ELR (cell line): ENCODE measurements around the gene AGXT.

Source experiments
- DNase-seq: peaks from one replicate; pipeline ENCODE4 v3.0.0-alpha.2; 2015; ENCODE audit warnings: low read depth

The AGXT gene

GRCh38 chr2:240899468-240899865 lies 30.8 kb downstream of the AGXT start:
- DNase-seq: no peak

DNA sequence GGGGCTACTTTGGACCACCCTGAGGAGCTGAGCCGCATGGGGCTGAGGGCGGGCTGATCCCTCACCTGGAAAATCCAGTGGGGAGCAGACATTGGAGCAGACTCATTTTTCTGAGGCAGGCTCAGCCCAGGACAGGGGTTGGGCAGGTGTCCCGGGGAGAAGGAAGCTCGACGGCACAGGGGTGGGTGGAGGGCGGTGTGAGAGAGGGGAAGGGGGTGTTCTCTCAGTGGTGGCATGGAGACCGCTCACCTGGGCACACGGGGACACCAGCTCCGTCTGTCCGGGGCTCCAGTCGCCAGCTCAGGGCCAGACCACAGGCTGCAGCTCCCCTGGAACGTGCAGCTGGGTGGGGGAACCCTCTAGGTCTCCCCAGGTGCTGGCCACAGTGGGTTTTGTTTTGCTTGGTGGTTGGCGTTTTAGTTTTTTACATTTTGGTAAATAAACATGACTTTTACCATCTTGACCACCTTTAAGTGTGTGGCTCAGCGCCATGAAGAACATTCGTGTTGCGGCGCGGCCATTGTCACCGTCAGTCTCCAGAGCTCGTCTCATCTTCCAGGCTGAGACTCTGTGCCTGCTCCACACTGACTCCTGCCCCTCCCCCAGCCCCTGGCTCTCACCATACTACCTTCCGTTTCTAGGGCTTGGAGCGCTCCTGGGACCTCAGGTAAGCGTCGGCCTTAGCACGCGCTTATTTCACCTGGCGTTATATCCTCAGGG lies 31.7 kb downstream of the AGXT start:
- DNase-seq: no peak

GRCh38 chr2:240901986-240902614 lies 33.5 kb downstream of the AGXT start:
- no peak for DNase-seq

- no peak for DNase-seq
Observed at GRCh38 chr2:240902615-240903041, 34.0 kb downstream of the AGXT start.

- no peak for DNase-seq
Observed at GRCh38 chr2:240903191-240904060, 34.8 kb downstream of the AGXT start.

DNA sequence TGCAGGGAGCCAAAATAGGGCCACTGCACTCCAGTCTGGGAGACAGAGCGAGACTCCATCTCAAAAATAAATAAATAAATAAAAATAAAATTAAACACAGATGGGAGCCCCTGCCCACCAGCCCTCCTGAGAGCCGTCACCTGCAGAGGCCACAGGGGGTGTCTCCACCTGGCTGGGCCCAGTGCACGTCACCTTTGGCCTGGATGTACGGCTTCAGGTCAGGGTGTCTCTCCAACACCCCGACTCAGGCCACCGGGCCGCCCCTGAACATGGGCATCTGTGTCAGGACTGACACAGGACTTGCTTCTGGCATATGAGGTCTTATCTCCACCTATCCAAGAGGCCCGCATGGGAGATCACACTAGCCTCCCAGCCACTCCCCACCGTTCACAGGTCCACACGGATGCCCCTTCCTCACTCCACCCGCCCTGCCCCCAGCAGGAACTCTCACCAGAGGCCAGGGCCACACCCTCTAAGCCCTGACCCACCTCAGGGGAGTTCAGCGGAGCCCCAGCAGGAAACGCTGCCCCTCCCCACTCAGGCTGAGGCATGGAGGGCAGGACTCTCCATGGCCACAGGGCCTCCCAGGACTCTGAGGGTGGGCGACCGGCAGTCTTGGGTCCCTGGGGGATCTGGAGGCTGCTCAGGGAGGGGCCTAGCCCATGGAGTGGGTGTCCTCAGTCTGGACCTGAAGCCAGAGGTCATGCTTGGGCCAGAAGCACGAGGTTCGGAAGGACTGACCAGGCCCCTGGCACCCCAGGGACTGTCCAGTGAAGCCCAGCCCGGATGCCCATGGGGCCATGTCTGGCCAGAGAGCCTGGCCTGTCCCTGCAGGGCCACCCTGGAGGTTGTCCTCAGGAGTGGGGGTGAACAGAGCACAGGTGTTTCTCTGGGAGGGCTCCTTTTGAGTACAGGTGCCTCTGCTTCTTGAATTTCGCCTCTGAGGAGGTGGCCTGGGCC lies 35.9 kb downstream of the AGXT start:
- no peak for DNase-seq

DNA sequence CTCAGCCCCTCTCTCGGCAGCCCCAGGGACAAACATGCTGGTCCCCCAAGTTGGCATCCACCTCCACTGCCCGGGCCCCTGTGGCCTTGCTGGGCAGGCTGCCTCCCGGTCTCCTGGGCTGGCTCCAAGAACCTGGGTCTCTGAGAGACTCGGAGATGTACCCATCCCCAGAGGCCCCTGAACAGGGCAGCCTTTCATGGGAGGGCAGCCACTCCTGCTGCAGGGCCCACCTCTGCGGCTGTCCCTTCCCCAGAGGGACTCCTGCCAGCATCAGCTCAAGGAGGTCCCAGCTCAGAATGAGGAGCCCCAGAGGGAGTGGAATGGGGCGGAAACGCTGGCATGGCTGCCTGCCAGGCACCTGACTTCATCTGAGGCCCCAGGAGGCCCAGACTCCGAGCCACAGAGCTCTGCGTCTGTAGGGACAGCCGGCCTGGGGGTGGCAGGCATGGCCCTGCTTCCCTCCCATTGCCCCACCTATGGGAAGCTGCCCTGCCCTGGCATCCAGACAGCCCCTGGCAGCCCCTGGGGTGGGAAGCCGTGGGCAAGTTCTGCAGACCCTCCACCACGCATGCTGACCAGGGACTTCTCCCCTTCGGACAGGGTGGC lies 36.7 kb downstream of the AGXT start:
- DNase-seq: no peak

GRCh38 chr2:240906141-240906910 lies 37.7 kb downstream of the AGXT start, which contains the start of gene CROCC2:
Gene CROCC2 (plus strand): TSS chr2:240906336. CDS start chr2:240906514, 178 bp downstream.
- no peak for DNase-seq

GRCh38 chr2:240906911-240907590 lies 38.4 kb downstream of the AGXT start:
- DNase-seq: no peak

DNA sequence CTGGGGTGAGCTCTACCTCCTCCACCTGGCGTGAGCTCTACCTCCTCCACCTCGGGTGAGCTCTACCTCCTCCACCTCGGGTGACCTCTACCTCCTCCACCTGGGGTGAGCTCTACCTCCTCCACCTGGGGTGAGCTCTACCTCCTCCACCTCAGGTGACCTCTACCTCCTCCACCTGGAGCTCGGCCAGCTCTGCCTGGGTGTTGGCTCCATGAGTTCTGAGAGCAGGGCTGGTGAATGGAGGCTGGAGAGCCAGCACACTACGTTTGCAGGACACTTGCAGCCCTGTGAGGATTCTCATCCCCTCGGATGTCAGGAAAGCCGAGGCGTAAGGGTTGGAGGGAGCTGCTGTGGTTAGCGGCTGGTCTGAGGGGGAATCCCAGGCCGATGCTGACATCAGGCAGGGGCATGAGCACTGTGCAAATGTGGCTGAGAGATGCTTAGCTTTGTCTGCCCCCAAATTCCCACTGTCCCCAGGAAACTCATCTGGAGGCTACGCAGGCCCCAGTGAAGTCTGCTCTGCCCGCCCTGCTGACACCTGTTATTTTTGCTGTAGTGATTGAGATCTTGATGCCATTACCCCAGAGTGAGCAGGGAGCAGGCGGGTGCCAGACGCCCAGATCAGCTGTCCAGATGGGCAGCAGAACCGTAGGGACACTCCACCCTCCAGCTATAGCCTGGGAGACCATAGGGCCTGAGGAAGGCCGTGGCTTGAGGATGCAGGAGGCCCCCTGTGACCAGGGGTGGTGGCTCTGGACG lies 40.8 kb downstream of the AGXT start:
- no peak for DNase-seq

DNA sequence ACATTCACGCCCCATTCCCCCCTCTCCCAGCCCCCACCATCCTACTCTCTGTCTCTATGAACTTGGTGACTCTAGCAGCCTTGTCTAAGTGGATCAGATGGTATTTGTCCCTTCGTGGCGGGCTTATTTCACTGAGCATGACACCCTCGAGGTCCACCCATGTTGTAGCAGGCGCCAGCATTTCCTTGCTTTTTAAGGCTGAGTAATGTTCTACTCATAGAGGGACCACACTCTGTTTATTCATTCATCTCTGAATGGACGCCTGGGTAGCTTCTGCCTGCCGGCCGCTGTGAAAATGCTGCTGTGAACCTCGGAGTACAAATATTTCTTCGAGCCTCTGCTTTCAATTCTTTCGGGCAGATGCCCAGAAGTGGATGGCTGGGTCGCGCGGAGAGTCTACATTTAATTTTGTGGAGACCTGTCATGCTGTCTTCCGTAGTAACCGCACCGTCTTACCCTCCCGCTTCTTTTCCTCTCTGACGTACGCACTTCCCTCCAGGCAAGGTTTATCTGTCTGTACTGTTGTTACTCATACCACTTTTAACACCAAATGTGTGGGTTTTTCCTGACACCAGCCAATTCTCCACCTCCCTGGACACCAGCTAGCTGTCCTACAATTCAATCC lies 43.1 kb downstream of the AGXT start:
- peak; percentile 81 for DNase-seq

- DNase-seq: peak; percentile 70
Observed at GRCh38 chr2:240912878-240913809, 44.5 kb downstream of the AGXT start.

- DNase-seq: peak; percentile 64
Observed at GRCh38 chr2:240913810-240914644, 45.4 kb downstream of the AGXT start.

GRCh38 chr2:240914645-240915525 lies 46.3 kb downstream of the AGXT start:
- no peak for DNase-seq
